ENCODE measurements around the gene SIVA1. TPM values are rescaled to one million over a fixed set of nuclear protein-coding genes. Genes with fewer than 3 reads are reported as not detected.
A peak's percentile ranks its signal among the peaks of the same experiment; 100 is the strongest.

SIVA1 gene
- total RNA-seq, 2 donors from 2014 or later: 111 to 130 TPM

DNA sequence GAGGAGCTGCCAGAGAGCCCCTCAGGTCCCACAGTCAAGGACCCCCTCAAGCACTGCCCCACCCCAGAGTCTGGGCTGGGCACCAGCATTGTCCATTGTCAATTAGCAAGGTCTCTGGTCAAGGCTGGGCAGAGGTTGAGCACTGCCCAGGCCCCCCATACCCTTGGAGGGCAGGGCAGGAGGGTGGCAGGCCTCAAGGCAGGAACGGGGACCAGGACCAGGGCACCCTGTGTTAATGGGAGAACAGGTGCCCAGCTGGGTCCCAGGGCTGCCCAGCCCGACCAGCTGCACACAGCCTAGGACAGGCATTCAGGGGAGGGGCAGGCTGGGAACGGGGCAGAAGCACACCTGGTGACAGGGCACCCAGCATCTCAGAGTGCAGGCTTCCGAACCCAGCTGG lies 18.4 kb downstream of the SIVA1 start:
- ATAC-seq (no peak), DNase-seq (no peak)
- H3K4me3 ChIP-seq: no peak overlapping the region
- H3K36me3 ChIP-seq (replicated peaks in 1 of 2; ENCODE audit: insufficient read depth in 1 of 2, low read depth in 2 of 2): peaks cover 9 to 13% of the 10 kb centered on the region in 2 donors
- WGBS, 2 donors: 93 to 100% methylated on average over 2 to 3 of the region's 4 CpGs
- intact Hi-C loops (cut with DNase I): loop anchor here (5.0 kb wide), 1 partner anchor 51 kb away; no protein-coding TSS in a partner anchor
- peaks cover 43% of the 10 kb centered on the region for H3K4me1 ChIP-seq
- H3K27me3 ChIP-seq: no peaks in the 10 kb centered on the region
- H3K9me3 ChIP-seq: no peaks in the 10 kb centered on the region
- TF ChIP-seq, protein P1, sequence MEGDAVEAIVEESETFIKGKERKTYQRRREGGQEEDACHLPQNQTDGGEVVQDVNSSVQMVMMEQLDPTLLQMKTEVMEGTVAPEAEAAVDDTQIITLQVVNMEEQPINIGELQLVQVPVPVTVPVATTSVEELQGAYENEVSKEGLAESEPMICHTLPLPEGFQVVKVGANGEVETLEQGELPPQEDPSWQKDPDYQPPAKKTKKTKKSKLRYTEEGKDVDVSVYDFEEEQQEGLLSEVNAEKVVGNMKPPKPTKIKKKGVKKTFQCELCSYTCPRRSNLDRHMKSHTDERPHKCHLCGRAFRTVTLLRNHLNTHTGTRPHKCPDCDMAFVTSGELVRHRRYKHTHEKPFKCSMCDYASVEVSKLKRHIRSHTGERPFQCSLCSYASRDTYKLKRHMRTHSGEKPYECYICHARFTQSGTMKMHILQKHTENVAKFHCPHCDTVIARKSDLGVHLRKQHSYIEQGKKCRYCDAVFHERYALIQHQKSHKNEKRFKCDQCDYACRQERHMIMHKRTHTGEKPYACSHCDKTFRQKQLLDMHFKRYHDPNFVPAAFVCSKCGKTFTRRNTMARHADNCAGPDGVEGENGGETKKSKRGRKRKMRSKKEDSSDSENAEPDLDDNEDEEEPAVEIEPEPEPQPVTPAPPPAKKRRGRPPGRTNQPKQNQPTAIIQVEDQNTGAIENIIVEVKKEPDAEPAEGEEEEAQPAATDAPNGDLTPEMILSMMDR (IDR thresholded peaks at IDR 0.05): no peak
- TF ChIP-seq POLR2A (IDR thresholded peaks at IDR 0.05): no peak
- H3K27ac ChIP-seq: no peak overlapping the region

DNA sequence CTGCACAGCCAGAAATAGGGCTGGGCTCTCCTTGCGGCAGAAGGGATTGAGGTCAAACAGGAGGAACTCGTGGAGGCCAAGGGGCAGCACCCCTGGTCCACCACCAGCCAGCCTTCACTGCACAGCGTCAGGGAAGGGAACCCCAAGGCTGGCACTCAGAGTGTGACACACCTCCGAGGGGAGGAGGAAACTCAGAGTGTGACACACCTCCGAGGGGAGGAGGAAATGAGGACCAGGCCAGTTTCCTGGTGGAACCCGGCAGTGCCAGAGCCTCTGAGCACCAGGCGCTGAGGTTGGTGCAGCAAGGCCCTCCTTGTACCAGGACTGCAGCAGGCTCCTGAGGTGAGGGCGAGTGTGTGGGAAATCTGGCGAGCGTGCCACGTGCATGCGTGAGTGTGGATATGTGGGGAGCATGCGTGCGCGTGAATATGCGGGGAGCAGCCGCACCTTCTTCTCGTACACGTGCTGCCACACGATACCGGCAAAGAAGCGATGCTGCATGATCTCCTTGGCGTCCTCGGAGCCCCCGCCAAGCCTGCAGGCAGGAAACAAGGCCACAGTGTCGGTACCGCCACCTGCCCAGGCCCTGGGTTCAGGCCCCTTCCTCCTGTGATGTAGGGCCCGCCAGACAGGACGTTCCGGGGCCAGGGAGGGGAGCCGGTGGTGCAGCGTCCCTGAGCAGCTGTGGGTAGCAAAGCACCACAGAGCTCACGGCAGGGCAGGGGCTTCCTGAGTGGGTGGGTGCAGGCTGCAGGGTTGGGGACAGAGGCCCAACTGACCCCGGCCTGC lies 19.2 kb downstream of the SIVA1 start:
- intact Hi-C loops (cut with DNase I): loop anchor here (5.0 kb wide), 1 partner anchor 50 kb away; no protein-coding TSS in a partner anchor

DNA sequence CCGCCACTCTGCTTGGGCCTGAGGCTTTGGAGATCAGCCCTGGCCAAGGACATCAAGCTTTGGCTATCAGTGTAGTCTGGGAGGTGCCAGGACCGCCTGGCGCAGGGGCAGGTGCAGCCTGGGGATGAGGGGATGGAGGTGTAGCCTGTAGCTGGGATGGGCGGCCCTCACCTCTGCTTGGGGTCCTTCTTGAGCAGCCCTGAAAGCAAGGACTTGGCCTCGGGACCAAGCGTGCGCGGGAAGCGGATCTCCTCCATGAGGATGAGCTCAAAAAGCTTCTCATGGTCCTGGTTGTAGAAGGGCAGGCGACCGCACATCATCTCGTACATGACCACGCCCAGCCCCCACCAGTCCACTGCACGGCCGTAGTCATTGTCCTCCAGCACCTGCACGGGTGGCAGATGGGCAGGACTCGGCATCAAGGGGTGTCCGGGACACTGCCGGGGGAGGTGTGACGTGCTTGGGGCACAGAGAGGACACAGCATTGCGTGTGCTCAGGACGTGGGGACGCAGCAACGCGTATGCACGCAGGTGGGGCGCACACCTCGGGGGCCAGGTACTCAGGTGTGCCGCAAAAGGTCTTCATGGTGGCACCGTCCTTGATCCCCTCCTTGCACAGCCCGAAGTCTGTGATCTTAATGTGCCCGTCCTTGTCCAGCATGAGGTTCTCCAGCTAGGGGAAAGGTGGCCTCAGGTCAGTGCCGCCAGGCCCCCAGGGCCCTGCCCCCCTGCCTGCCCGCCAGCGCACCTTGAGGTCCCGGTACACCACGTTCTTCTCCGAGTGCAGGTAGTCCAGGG lies 20.0 kb downstream of the SIVA1 start:
- WGBS, 2 donors: 72 to 80% methylated on average over 1 to 38 of the region's 38 CpGs
- Histone ChIP-seq H3K4me1 (peaks cover 57% of the 10 kb centered on the region), H3K4me3 (no peak overlapping the region), H3K27me3 (no peaks in the 10 kb centered on the region), H3K9me3 (no peaks in the 10 kb centered on the region), H3K36me3 (replicated peaks in 1 of 2; ENCODE audit: insufficient read depth in 1 of 2, low read depth in 2 of 2) (peaks cover 9 to 13% of the 10 kb centered on the region in 2 donors), H3K27ac (peak overlapping the region in 2 of 4 donors; percentile 58 to 81)
- no peak for TF ChIP-seq POLR2A (IDR thresholded peaks at IDR 0.05)
- TF ChIP-seq, protein P1 (IDR thresholded peaks at IDR 0.05): no peak
- no peak for ATAC-seq
- no peak for DNase-seq
- intact Hi-C loops (cut with DNase I): loop anchor here (5.0 kb wide), 1 partner anchor 49 kb away; no protein-coding TSS in a partner anchor

More for the DNA sequence above, 19.2 kb downstream of the SIVA1 start:
- Histone ChIP-seq H3K9me3 (no peaks in the 10 kb centered on the region), H3K27ac (no peak overlapping the region), H3K4me3 (no peak overlapping the region), H3K36me3 (replicated peaks in 1 of 2; ENCODE audit: insufficient read depth in 1 of 2, low read depth in 2 of 2) (peaks cover 9 to 13% of the 10 kb centered on the region in 2 donors), H3K27me3 (no peaks in the 10 kb centered on the region), H3K4me1 (peaks cover 50% of the 10 kb centered on the region)
- ATAC-seq: no peak
- no peak for TF ChIP-seq POLR2A (IDR thresholded peaks at IDR 0.05)
- TF ChIP-seq, protein P1 (IDR thresholded peaks at IDR 0.05): no peak
- WGBS, 2 donors: 86 to 87% methylated on average over 26 to 34 of the region's 34 CpGs
- no peak for DNase-seq

DNA sequence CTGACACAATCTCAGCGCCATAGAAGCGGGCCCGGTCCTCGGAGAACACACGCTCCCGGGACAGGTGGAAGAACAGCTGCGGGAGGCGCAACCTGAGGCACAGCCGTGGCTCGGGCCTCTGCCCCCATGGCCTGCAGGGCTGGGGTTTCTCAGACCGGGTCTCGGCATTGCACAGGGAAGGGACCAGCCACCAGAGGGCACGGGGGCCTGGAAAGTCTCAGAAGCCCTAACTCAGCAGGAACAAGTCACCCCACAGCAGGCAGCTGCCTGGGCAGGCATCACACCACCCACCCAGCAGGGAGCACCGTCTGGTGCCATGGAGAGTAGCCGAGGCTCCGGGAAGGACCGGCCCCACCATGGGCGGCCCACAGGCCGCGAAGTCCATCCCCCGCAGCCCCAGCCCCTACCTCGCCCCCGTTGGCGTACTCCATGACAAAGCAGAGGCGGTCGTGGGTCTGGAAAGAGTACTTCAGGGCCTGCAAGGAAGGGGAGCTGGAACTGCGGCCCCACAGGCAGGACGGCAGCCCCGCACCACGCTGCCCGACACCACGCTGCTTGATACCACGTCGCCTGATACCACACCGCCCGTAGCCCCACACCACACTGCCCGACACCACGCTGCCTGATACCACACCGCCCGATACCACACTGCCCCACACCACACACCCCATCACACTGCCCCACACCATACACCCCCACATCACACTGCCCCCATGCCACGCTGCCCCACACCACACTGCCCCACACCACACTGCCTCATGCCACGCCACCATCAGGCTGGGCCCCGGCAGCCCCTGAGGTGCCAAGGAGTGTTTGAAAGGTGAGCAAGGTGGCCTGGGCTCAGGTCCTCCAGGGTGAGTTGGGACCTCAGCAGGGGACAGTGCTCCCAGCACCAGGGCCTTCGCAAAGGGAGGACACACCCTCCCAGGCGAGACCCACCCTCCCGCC lies 20.8 kb downstream of the SIVA1 start:
- no peaks in the 10 kb centered on the region for H3K27me3 ChIP-seq
- peaks cover 9 to 13% of the 10 kb centered on the region in 2 donors for H3K36me3 ChIP-seq (replicated peaks in 1 of 2; ENCODE audit: insufficient read depth in 1 of 2, low read depth in 2 of 2)
- TF ChIP-seq, protein P1 (IDR thresholded peaks at IDR 0.05): peak in 4 of 7 experiments; percentile 13 to 40 (median 25)
- no peak for TF ChIP-seq POLR2A (IDR thresholded peaks at IDR 0.05)
- 40 to 63% methylated on average over 27 to 46 of the region's 46 CpGs for WGBS, 2 donors
- intact Hi-C loops (cut with DNase I): loop anchor here (5.0 kb wide), 1 partner anchor 49 kb away; no protein-coding TSS in a partner anchor
- peak overlapping the region; percentile 22 to 81 (median 42) for H3K27ac ChIP-seq
- H3K9me3 ChIP-seq: no peaks in the 10 kb centered on the region
- DNase-seq: peak in 2 of 4 donors; percentile 51 to 60
- peaks cover 55% of the 10 kb centered on the region for H3K4me1 ChIP-seq
- no peak for ATAC-seq
- no peak overlapping the region for H3K4me3 ChIP-seq
